HTERT RPE-1 (cell line): ENCODE measurements around the gene CCDC9B.

ENCODE experiments used
- in situ Hi-C: fragments of 300-500 bp; cut with MboI; formaldehyde crosslinking; loops from 4 replicates; pipeline ENCODE4 v1.14.3; 2020; ENCODE audit warnings: low sequenced_read_pairs

CCDC9B gene

GRCh38 chr15:40293905-40294895 lies 46.5 kb downstream of the CCDC9B start:
- in situ Hi-C loops = no loop called here

- in situ Hi-C loops = no loop called here
Observed at GRCh38 chr15:40293006-40293405, 47.7 kb downstream of the CCDC9B start.

- in situ Hi-C loops = no loop called here
Observed at GRCh38 chr15:40292246-40292645, 48.5 kb downstream of the CCDC9B start.

- in situ Hi-C loops = no loop called here
Observed at GRCh38 chr15:40290918-40291574, 49.7 kb downstream of the CCDC9B start.

- in situ Hi-C loops = no loop called here
Observed at GRCh38 chr15:40290545-40290917, 50.2 kb downstream of the CCDC9B start.

- in situ Hi-C loops = no loop called here
Observed at GRCh38 chr15:40289140-40289775, 51.5 kb downstream of the CCDC9B start.

GRCh38 chr15:40287968-40288367 lies 52.8 kb downstream of the CCDC9B start:
- in situ Hi-C loops = no loop called here

GRCh38 chr15:40287505-40287904 lies 53.2 kb downstream of the CCDC9B start:
- in situ Hi-C loops = no loop called here

GRCh38 chr15:40286794-40287193 lies 53.9 kb downstream of the CCDC9B start:
- in situ Hi-C loops = no loop called here

GRCh38 chr15:40286061-40286532 lies 54.6 kb downstream of the CCDC9B start:
- in situ Hi-C loops = no loop called here

GRCh38 chr15:40285554-40286011 lies 55.2 kb downstream of the CCDC9B start:
- in situ Hi-C loops = no loop called here

GRCh38 chr15:40285151-40285550 lies 55.6 kb downstream of the CCDC9B start:
- in situ Hi-C loops = no loop called here

- in situ Hi-C loops = no loop called here
Observed at GRCh38 chr15:40283615-40284300, 57.0 kb downstream of the CCDC9B start.

- in situ Hi-C loops = no loop called here
Observed at GRCh38 chr15:40282869-40283614, 57.7 kb downstream of the CCDC9B start, which contains the start of gene ANKRD63. Gene ANKRD63, minus strand, starts transcription at chr15:40283064. Its CDS starts 478 bp downstream, at chr15:40282586.

- in situ Hi-C loops = no loop called here
Observed at GRCh38 chr15:40282147-40282868, 58.4 kb downstream of the CCDC9B start.

GRCh38 chr15:40281801-40282146 lies 59.0 kb downstream of the CCDC9B start:
- in situ Hi-C loops = no loop called here
